Femur (tissue), 1 donor: ENCODE measurements around the gene TBC1D9.

Source experiments
- DNase-seq: peaks from one replicate; pipeline ENCODE4 v3.0.0-alpha.2; 2017

Gene TBC1D9

GRCh38 chr4:140644470-140645185, 111.6 kb downstream of the TBC1D9 start:
- no peak for DNase-seq

GRCh38 chr4:140643571-140644055, 112.6 kb downstream of the TBC1D9 start:
- no peak for DNase-seq

- no peak for DNase-seq
Observed at GRCh38 chr4:140642674-140643437, 113.3 kb downstream of the TBC1D9 start.

- no peak for DNase-seq
Observed at GRCh38 chr4:140641789-140642439, 114.3 kb downstream of the TBC1D9 start.

- DNase-seq = no peak
Observed at GRCh38 chr4:140641105-140641555, 115.1 kb downstream of the TBC1D9 start.

GRCh38 chr4:140640150-140640748, 115.9 kb downstream of the TBC1D9 start:
- DNase-seq = no peak

- no peak for DNase-seq
Observed at GRCh38 chr4:140639066-140639465, 117.1 kb downstream of the TBC1D9 start.

- DNase-seq = no peak
Observed at GRCh38 chr4:140637836-140638235, 118.3 kb downstream of the TBC1D9 start.

GRCh38 chr4:140635606-140636005, 120.6 kb downstream of the TBC1D9 start:
- peak; percentile 23 for DNase-seq

- DNase-seq = no peak
Observed at GRCh38 chr4:140633951-140634350, 122.2 kb downstream of the TBC1D9 start.

- DNase-seq = no peak
Observed at GRCh38 chr4:140633124-140633523, 123.1 kb downstream of the TBC1D9 start.

GRCh38 chr4:140630246-140630645, 125.9 kb downstream of the TBC1D9 start:
- DNase-seq = no peak

GRCh38 chr4:140628016-140628415, 128.2 kb downstream of the TBC1D9 start:
- no peak for DNase-seq

- DNase-seq = no peak
Observed at GRCh38 chr4:140626661-140627376, 129.4 kb downstream of the TBC1D9 start.

GRCh38 chr4:140622333-140622958, 133.7 kb downstream of the TBC1D9 start:
- DNase-seq = no peak

- no peak for DNase-seq
Observed at GRCh38 chr4:140621161-140621560, 135.0 kb downstream of the TBC1D9 start.

- no peak for DNase-seq
Observed at GRCh38 chr4:140617499-140618248, 138.5 kb downstream of the TBC1D9 start.

GRCh38 chr4:140615451-140615850, 140.7 kb downstream of the TBC1D9 start:
- DNase-seq = no peak

- DNase-seq = no peak
Observed at GRCh38 chr4:140612357-140612756, 143.8 kb downstream of the TBC1D9 start.

GRCh38 chr4:140611854-140612253, 144.3 kb downstream of the TBC1D9 start:
- no peak for DNase-seq
